Mononuclear cell (primary cell): ENCODE data around the gene CTBP2. TPM values are rescaled to one million over a fixed set of nuclear protein-coding genes. Genes with fewer than 3 reads are reported as not detected.
"Not testable (repeated sequence)": the region's sequence is repeated elsewhere in the genome, so short reads cannot be mapped to it uniquely, and the experiment has no call there.

Source experiments
- H3K27me3 ChIP-seq: 2 replicates; pipeline ENCODE4 v1.6.0; 2011; ENCODE audit warnings: low read length, control low read depth; ENCODE audit not compliant: insufficient read depth
- H3K4me1 ChIP-seq: 2 replicates; pipeline ENCODE4 v1.5.1; 2011; ENCODE audit warnings: mild to moderate bottlenecking, low read length, control low read depth; ENCODE audit not compliant: insufficient read depth
- H3K4me3 ChIP-seq: 2 replicates; pipeline ENCODE4 v1.5.1; 2011; ENCODE audit warnings: mild to moderate bottlenecking, low read length, moderate library complexity
- H3K9me3 ChIP-seq: 2 replicates; pipeline ENCODE4 v1.5.1; 2011; ENCODE audit warnings: low read depth, mild to moderate bottlenecking, control low read depth, low read length
- total RNA-seq: library from RNA; depleted of rRNA; stranded (reverse); fragments of >200 nt; gene quantifications from one replicate; pipeline ENCODE4 v1.2.3, GENCODE V29; 2012

Gene CTBP2
- total RNA-seq, 1 donor, result 6.4 TPM

DNA sequence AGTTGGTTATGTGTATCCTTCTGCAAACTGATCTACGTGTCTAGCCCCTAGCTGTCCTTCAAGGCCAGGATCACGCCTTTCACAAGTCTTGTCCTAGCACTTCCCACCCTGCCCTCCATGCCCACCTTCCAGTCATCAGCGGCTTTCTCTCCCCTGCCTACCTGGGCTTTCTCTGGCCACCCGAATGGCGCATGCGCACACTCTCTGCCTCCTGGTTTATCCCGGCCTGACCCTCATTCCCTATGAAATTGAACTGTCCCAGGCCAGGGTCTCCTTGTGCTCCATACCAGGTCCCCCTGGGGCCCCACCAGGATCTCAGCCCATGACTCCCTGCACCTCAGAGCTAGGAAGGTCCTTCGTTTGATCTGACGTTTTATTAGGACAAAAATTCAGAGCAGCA is 31.6 kb upstream of the CTBP2 start:
- H3K4me3 ChIP-seq, result no peak overlapping the region
- no peaks in the 10 kb centered on the region for H3K27me3 ChIP-seq
- H3K4me1 ChIP-seq, result no peaks in the 10 kb centered on the region
- no peaks in the 10 kb centered on the region for H3K9me3 ChIP-seq

DNA sequence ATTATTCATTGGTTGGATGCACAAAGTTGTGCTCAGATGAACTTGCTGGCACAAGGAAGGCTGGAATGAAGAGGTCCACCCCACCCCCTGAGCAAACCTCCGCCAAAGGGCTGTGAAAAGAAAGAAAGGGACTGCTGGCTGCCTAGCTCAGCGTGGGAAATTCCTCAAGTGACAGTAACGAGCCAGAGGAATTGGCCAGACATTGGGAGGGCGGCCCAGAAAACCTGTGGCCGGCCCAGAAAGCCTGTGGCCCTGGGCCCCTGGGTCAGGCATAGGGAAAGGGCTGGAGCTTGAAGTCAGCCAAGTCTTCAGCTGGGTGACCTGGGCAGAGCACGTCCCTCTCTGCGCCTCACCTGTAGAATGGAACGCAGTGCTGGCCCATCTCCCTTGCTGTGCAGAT is 30.6 kb upstream of the CTBP2 start:
- Histone ChIP-seq H3K27me3 (no peaks in the 10 kb centered on the region), H3K4me1 (no peaks in the 10 kb centered on the region), H3K9me3 (no peaks in the 10 kb centered on the region), H3K4me3 (no peak overlapping the region)

DNA sequence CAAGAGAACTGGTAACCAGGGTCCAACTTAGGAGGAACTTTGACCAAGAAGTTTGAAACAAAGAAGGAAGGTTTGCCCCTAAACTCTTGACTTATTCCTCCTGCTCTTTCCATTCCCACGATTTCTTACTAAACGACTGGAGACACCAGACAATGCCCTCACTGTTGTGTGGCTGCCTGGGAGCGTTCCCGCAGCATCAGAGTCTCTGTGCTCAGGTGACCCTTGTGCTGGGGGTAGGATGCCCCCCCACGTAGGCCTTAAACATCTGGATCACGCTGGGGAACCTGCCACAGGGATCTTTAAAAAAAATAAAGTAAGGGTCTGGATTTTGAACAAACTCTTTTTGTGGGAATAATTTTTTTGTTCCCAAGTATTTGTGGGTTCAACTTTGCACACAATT is 30.1 kb upstream of the CTBP2 start:
- H3K27me3 ChIP-seq, result no peaks in the 10 kb centered on the region
- no peaks in the 10 kb centered on the region for H3K9me3 ChIP-seq
- no peak overlapping the region for H3K4me3 ChIP-seq
- no peaks in the 10 kb centered on the region for H3K4me1 ChIP-seq

DNA sequence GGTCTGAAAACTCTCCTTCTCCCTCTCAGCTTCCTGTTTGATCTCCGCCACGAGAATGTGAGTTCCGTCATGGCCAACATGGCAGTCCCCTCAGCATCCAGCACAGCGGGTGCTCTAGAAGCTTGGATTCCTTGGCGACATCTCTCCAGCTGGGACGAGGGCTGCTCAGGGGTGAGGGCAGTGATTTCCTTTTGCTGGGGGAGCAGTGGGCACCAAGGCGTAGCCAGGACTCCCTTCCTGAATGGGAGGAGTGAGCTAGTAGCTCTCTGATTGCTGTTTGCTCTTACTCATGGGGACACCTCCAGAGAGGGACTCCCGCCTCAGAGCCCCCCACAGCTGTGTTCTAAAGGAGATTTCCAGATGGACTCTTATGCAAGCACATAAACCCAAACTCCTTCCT is 28.8 kb upstream of the CTBP2 start:
- Histone ChIP-seq H3K4me3 (no peak overlapping the region), H3K4me1 (no peaks in the 10 kb centered on the region), H3K9me3 (no peaks in the 10 kb centered on the region), H3K27me3 (no peaks in the 10 kb centered on the region)

DNA sequence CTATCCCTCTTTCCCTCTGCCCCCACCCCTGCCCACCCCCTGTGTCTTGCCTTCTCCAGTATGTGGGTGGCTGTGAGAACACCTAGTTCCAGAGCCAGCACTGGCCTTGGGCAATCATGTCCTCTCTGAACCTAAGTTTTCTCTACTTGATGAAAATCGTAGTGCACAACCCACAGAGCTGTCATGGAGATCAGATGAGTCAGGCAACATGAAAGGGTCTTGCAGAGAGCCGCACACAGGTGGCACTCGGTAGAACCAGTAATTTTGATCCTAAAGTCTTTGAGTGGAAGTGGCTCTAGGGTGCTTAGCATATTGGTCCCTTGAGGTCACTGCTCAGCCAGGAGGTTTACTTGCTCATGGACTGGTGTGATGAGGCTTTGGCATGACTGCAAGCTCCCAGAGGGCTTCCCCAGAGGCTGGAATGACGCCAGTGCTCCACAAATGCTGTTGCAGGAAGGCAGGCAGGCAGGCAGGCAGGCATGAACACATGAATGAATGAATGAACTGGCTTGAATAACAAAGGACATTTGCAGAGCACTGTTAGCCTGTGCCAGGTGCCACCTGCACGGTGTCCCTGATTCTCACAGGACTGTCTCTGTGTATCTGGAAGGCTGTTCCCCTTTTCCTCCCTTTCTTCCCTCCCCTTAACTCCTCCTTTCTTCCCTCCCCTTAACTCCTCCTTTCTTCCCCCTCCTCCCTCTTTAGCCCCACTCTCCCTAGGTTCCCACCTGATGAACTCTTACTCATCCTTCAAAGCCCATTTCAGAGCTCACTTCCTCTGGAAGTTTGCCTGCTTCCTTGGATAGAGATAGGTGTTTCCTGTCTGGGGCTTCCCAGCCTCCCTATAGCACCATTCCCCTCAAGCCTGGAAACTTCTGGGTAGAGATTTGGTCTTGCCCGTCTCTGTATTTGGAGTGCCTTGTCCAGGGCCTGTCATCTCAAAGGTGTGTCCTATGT is 27.2 kb upstream of the CTBP2 start:
- H3K4me1 ChIP-seq, result no peaks in the 10 kb centered on the region
- H3K27me3 ChIP-seq, result no peaks in the 10 kb centered on the region
- no peaks in the 10 kb centered on the region for H3K9me3 ChIP-seq
- H3K4me3 ChIP-seq, result no peak overlapping the region

DNA sequence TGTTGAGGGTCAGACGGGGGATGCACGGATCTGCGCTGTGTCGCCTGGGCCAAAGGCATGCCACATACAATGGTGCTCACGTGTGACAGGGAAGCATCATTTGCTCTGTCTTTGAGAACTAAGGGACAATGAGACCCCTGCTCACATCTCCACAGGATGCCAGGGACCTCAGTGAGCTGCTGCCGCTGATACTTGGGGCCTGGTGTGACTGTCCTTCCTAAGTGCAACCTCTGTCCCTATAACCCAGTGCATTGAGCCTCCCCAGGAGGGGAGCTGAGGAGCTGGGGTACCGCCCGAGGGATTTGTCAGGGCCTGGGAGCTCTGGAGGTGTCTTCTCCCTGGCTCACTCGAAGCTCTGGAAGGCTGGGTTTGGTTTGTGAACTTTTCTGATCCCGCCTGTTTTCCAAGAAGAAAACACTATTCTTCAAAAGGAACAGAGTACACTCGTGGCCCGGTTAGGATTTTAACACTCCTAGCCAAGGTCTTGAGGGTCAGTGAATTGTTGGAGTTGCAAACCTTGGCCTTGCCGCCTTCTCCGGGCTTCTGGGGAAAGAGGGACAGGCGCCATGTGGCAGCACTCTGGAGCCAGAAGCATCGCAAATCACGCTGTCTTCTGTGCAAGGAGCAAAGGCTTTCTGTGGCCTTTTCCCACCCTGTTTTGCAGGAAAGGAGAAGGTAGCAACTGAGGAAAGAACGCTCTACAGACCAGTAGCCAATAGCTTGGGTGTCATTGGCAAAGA is 26.2 kb upstream of the CTBP2 start:
- Histone ChIP-seq H3K27me3 (no peaks in the 10 kb centered on the region), H3K9me3 (no peaks in the 10 kb centered on the region), H3K4me1 (no peaks in the 10 kb centered on the region)

DNA sequence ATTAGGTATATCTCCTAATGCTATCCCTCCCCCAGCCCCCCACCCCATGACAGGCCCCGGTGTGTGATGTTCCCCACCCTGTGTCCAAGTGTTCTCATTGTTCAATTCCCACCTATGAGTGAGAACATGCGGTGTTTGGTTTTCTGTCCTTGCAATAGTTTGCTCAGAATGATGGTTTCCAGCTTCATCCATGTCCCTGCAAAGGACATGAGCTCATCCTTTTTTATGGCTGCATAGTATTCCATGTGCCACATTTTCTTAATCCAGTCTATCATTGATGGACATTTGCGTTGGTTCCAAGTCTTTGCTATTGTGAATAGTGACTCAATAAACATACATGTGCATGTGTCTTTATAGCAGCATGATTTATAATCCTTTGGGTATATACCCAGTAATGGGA is 18.7 kb upstream of the CTBP2 start:
- not testable (repeated sequence) for H3K9me3 ChIP-seq, H3K4me3 ChIP-seq, H3K4me1 ChIP-seq, H3K27me3 ChIP-seq

More for the DNA sequence above, 26.2 kb upstream of the CTBP2 start:
- H3K4me3 ChIP-seq, result no peak overlapping the region

DNA sequence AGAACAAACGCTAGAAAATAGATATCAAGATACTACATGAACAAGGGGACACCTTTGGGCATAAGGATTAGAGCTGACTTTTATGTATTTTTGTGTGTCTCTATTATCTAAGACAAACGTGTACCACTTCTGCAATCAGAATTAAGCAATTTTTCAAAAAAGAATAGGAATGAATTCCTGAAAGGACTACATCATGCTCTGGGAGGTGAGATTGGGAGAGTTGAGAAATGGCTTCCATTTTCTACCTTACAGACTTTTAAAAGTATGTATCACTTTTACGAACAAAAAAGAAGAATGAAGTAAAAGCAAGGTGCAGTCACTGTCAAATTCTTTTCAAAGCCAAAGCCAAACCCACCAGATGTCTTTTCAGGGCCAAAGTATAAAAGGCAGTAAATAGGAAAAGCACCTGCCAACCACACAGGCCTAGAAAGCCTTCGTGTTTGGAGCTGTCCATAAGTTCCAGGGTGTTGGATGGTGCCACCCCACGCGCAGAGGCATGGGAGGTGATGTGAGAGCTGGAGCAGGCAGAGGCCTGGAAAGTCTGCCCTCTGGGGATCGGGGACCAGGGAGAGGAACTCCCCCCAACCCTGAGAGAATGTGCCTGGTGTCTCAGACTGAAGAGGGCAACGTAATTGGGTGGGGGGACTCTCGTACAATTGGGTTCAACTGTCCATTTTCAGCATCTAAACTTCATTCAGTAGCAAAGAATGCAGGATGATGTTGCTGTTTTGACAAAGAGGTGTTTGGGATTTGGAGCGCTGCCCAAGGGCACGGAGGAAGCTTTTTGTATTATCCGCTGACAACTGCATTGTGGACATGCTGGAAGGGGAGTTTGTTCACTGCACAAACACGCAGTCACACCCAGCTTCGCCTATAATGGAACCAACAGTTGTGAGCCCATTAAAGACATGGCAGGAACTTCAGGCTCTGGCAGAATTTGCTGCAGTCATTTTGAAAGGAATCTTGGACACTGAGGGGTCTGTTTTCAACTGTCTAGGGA is 17.6 kb upstream of the CTBP2 start:
- Histone ChIP-seq H3K4me3 (no peak overlapping the region), H3K9me3 (no peaks in the 10 kb centered on the region), H3K4me1 (no peaks in the 10 kb centered on the region), H3K27me3 (peaks cover 9% of the 10 kb centered on the region)

DNA sequence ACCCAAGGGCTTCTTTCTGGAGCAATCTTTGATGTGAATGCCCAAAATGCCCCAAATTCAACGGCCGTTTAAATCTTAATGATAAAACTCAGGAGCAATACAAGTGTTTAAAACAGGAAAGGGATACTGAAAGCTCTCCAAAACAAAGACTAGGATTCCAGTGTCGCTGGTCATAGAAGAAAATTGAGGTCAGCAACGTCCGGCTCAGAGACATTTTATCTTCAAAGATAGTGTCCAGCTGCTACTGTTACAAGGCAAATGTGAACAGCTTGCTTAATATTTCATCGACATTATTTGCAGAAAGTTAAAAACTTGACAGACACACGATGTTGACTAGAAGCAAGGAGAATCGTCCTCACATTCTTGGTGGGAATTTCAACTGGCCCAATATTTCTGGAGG is 15.4 kb upstream of the CTBP2 start:
- Histone ChIP-seq H3K9me3 (no peaks in the 10 kb centered on the region), H3K4me3 (no peak overlapping the region), H3K27me3 (peaks cover 9% of the 10 kb centered on the region), H3K4me1 (no peaks in the 10 kb centered on the region)

DNA sequence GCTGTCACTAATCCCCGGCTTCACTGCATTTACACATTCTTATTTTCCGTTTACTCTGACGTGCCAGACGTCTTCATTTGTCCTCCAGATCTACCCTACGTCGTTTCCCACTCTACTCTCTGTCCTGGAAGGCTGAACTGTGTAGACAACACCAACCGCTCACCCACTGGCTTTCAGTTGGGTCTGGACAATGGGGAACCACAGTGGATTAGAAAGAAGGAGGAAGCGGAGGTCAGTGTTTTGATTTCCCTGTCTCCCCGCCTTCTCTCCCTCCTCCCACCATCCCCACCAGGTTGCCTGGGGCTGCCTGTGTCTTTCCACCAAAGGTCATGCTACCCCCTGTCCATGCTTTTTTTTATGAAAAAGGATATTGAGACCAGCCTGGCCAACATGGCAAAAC is 14.0 kb upstream of the CTBP2 start:
- H3K9me3 ChIP-seq, result no peaks in the 10 kb centered on the region
- H3K4me1 ChIP-seq, result no peaks in the 10 kb centered on the region
- H3K27me3 ChIP-seq, result peaks cover 9% of the 10 kb centered on the region
- H3K4me3 ChIP-seq, result no peak overlapping the region

DNA sequence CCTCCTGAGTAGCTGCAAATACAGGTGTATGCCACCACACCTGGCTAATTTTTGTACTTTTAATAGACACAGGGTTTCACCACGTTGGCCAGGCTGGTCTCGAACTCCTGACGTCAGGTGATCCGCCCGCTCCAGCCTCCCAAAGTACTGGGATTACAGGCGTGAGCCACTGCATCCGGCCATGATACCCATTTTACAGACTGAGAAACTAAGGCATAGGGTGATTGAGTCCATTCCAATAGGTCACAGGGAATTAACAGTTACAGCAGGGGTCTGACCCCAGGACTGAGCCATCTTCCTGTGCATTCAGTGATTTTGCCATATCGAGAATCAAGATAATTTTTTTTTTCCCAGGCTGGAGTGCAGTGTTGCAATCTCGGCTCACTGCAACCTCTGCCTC is 12.3 kb upstream of the CTBP2 start:
- Histone ChIP-seq H3K9me3 (no peaks in the 10 kb centered on the region), H3K4me1 (no peaks in the 10 kb centered on the region), H3K4me3 (no peak overlapping the region), H3K27me3 (peaks cover 9% of the 10 kb centered on the region)

DNA sequence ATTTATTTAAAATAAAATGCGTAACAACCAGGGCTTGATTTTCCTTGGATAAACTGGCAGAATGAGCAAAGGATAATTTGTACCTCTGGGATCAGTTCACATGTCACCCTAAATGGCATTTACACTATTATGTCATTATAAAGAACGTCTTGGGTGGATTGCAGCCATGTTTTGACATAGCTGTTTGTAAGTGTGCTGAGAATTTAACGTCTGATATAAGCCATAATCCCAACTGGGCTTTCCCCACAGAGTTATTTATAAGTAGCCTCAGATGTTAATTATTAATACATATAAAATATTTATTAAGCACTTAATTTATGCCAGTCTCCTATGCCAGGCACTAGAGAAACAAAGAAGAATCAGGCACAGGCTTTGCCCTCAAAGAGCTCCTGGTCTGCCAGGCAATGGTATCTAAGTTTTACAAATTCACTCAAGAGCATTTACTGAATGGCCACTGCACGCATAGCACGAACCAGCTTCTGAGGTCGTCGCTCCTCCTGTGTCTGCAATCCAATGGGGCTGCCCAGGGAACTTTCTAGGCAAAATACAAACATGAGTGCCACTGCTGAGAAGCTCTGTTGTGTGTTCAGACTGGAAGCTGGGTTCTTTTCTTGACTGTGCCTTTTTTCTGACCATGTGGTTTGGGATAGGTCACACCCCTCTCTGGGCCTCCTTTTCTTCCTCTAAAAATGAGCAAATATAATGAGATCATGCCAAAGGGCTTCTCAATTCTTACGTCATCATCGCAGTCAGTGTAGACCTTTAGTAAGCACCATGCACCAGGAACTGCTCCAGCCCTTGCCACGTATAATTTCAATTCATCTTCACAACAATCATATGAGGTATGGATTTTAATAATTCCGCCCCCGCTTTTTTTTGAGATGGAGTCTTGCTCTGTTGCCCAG is 11.3 kb upstream of the CTBP2 start:
- H3K4me1 ChIP-seq, result no peaks in the 10 kb centered on the region
- H3K27me3 ChIP-seq, result peaks cover 9% of the 10 kb centered on the region
- no peaks in the 10 kb centered on the region for H3K9me3 ChIP-seq
- H3K4me3 ChIP-seq, result no peak overlapping the region

DNA sequence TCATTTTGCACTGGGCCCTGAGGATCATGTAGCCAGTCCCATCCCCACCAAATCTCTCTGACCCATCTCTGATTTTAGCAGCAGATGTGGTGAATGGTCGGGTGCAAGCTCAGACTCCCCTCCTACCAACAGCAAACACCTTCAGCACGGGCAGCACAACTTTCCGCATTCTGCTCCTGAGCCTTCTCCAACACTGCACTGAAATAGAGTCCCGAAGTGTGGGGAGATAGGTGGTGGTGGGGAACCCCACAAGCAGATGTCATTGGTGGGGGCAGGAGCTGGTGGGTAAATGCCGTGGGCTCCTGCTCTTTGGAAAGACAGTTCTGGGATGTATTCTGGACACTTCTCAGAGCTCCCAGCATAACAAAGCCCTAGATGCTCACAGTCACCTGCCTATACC is 9.6 kb upstream of the CTBP2 start:
- H3K9me3 ChIP-seq, result no peaks in the 10 kb centered on the region
- H3K4me3 ChIP-seq, result no peak overlapping the region
- peaks cover 9% of the 10 kb centered on the region for H3K27me3 ChIP-seq
- no peaks in the 10 kb centered on the region for H3K4me1 ChIP-seq

DNA sequence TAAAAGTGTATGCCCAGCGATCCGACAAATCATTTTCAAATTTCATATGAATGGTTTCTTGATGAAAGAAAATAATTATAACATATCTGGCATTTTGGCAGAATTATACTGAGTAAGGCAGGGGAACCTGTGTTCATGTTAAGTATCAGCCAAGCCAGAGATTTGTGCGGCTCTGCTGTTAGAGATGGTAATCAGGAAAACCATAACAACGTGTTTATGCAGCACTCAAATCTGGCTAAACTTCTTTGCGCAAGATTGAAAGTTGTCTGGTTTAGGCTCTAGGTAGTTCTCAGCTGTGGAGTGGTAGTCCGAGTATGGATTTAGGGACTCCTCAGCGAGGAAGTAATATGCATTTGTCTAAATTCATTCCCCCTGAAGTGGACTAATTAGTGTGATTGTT is 8.9 kb upstream of the CTBP2 start:
- Histone ChIP-seq H3K9me3 (no peaks in the 10 kb centered on the region), H3K4me1 (no peaks in the 10 kb centered on the region), H3K4me3 (no peak overlapping the region), H3K27me3 (peaks cover 4% of the 10 kb centered on the region)
